ENCODE results near the gene EPB41L1.

EPB41L1 gene

DNA sequence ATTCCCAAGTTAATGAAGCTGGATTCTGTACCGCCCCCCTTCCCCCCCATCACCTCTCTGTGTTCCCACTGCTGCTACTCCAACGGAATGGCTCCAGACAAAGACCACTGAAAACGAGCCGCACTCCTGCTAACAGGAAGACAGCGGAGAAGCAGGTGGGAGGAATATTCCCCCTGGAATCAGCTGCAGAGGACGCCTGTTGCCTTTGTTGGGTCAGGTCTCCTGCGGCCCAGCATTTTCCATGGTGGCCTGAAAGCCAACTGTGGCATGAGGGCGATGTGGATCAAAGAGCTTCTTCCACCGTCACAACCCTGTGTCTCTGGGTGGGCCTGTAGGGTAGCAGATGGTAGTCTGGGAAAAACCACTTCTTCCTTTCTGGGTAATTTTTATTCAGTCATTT lies 98.5 kb downstream of the EPB41L1 start:
- in situ Hi-C loops (cut with HindIII; ENCODE audit: low sequenced_read_pairs): no loop called here

DNA sequence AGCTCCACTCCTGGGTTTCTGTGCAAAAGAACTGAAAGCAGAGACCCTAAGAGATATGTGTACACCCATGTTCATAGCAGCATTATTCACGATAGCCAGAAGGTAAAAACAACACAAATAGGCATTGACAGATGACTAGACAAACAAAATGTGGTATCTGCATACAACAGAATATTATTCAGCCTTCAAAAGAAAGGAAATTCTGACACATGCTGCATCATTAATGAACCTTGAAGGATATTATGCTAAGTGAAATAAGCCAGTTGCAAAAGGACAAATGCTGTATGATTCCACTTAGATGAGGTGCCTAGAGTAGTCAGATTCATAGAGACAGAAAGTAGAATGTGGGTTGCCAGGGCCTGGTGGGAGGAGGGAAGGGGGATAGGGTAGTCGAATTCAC lies 99.5 kb downstream of the EPB41L1 start:
- in situ Hi-C loops (cut with HindIII; ENCODE audit: low sequenced_read_pairs): no loop called here

DNA sequence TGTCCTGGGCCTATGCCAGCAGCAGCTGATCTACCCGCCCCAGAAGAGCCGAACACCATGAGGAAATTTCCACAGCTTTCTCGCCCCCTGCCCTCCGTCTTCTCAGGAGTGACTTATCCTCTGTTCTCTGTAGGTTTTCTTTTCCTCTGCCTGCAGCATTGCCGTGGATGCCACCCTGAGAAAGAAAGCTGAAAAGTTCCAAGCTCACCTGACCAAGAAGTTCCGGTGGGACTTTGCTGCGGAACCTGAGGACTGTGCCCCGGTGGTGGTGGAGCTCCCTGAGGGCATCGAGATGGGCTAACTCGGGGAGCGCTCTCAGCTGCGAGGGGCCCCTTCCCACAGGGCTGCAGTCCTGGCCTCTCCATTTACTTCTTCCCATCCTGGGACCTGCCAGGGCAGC lies 100.9 kb downstream of the EPB41L1 start:
- in situ Hi-C loops (cut with HindIII; ENCODE audit: low sequenced_read_pairs): no loop called here

DNA sequence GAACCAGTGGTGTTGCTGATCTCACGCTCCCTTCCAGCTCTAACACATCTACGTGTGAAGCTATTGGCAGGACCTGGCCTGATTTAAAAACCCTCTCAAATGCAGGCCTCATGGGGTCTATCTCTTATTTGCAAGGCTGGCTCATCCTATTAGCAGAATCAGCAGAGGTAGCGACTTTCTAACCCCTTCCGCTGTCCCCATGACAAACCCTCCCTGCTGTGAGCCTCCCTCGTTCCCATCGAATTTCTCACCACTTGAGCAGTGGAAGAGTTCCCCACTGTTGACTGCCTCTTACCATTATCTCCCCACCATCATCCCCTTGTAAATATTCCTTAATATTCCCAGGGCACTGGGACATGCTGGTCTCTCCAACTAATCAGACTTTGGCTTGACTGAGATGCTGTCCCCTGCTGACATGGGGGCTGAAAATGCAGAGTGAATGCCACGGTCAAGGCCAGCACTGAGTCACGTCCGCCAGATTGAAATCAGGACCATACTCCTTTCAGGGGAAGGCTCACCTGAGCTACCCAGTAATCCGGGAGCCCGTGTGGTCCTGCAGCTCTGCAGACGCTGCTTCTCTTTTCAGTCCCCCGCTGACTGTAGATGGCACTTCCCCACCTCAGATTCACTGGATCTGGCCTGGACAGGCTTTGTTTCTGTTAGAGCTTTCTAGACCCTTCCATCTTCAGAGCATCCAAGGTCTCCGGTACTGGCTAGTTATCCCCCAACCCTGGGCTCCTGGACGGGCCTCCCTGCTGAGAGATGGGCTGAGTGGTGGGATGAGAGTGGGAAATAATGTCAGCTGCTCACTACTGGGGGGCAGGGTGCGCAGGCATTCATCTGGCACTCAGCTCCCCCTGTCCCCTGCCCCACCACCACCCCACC lies 104.9 kb downstream of the EPB41L1 start:
- in situ Hi-C loops (cut with HindIII; ENCODE audit: low sequenced_read_pairs): no loop called here

DNA sequence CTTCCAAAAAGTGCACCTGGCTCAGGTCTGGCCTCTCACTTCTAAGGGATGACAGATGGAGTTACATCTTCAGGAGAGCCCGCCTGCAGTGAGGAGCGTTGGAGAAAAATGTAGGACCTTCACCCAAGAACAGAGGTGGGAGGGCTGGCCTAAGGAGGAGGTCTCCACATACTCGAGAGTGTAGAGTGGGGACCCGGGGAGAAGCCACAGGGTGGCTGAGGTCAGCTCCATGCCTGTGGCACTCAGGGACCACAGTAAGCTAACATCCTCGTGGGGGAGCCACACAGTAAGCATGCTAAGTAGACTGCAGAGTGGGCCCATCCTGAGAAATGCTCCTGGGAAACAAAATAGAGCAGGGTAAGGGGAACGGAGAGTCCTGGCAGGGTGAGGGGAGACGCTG lies 105.8 kb downstream of the EPB41L1 start:
- in situ Hi-C loops (cut with HindIII; ENCODE audit: low sequenced_read_pairs): no loop called here

DNA sequence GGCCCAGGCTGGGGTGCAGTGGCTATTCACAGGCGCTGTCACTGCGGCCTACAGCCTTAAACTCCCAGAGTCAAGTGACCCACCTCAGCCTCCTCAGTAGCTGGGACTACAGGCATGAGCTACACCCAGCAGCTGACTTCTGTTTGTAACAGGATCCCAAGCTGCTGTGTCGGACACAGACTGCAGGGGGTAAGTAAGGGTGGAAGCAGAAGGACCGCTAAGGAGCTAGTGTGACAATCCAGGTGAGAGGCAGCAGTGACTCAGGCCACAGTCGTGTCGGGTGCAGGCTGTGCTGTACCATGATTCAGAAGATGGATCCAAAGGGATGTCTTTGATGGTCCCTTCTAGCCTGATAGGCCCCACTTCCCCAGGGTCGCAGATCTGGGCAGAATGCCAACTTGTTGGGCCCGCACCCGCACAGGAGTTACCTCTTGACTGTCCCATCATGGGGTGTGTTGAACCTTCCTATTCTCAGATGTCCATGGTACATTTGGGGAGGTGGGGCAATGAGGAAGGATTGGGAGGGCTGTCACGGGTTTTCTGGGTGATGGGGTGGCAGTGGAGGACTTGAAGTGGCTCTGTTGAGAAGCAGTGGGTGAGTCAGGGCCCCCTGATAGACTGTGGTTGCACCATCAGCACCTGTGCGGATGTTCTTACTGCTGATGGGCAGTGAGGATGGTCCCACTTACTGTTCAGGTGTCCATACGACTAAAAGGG lies 107.0 kb downstream of the EPB41L1 start:
- in situ Hi-C loops (cut with HindIII; ENCODE audit: low sequenced_read_pairs): no loop called here

DNA sequence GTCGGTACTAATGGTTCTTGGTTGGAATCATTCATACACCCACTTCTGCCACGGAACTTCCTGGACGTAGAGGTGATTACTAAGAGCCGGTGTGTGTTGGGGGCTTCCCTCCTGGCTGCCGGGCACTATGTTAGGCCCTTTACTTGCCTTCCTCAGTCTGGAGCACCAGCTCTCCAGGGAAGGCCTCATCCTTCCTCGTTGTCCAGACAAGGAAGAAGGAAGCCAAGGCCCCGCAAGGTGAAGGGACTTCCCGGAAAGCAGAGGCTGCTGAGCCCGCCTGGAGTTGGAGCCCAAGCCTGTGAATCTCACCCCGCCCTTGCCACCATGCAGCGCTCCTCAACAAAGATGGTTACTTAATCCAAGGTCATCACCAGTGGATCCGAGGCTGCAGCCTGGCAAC lies 107.9 kb downstream of the EPB41L1 start:
- in situ Hi-C loops (cut with HindIII; ENCODE audit: low sequenced_read_pairs): no loop called here

DNA sequence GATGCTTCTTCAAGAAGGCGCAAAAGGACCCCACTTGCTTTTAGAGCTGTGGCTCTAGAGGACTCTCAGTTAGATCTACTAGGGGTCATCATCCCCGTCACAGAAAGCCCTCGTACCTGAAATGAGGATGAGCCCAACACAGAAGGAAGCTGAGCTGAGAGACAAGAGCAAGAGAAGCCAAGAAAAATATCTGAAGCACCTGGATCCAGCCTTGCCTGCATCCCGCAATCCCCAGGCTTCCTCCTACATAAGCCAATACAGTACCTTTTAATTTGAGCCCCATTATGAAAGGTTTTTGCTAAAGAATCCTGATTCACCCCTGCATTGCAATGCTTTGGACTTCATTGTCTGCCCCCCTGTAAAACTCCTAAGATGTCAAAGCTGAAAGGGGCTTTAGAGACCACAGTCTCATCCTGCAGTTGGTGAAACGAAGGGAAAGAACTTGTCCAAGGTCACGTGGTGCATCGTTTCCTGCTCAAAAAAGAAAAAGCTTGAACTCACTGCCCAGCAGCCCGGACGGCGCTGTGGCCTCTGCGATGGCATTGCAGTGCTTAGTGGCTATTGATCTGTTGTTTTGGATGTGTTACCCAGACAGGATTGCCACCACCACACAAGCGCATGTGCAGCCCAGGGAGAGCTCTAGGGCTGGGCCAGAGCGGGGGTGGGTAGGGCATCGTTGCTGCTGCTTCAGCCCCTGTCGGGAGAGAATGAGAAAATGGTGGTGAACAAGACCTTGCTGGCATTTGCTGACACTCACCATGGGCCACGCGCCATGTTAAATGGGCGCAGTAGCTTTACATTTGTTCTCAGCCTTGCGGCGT lies 110.1 kb downstream of the EPB41L1 start:
- in situ Hi-C loops (cut with HindIII; ENCODE audit: low sequenced_read_pairs): no loop called here

DNA sequence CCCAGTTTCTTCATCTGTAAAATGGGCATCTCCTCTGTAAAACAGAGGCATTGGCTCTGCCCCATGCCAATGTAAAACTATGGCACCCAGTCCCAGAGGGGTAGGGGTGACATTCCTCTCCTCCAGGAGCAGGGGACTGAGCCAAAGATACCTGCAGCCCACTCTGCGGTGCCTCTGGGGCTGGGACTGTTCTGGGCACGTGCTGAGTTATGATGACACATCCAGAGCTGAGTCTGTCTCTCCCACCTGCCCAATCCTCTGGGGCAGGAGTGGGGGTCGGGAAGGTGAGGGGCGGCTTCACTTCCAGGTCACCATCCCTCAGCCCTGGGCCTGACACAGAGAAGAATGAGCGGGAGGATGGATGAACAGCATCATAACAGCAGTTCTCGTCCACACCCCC lies 111.6 kb downstream of the EPB41L1 start:
- in situ Hi-C loops (cut with HindIII; ENCODE audit: low sequenced_read_pairs): no loop called here

DNA sequence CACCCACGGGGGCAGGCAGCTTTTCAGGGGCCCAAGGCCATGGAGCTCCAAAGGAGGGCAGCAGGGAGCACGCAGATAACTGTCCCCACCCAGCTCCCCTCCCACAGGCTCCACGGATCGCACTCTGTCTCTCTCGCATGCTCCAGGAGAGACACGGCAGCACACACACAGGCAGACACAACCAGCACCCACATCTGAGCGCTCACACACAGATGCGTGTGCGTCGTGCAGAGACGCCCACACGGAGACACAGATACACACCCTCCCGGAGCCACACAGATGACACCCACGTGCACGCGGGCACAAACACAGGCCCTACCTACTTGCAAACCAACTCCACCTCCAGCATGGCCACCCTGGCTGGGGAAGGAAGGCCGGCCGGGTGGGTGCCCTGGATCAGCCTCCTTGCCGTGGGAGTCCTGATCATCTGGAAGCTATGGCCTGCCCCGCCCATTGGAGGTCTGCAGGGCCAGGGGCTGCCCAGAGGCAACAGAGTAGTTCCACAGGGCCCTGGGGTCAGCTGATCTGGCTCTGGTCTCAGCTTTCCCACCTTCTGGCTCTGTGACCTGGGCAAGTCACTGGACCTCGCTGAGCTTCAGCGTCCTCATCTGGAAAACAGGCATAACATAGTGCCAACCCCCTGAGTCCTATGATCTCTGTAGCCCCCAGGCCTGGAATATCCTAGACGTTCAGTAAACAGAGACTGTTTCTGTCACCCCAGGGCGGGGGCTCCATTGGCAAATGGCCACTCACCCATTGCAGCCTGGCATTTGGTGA lies 113.3 kb downstream of the EPB41L1 start:
- in situ Hi-C loops (cut with HindIII; ENCODE audit: low sequenced_read_pairs): no loop called here

DNA sequence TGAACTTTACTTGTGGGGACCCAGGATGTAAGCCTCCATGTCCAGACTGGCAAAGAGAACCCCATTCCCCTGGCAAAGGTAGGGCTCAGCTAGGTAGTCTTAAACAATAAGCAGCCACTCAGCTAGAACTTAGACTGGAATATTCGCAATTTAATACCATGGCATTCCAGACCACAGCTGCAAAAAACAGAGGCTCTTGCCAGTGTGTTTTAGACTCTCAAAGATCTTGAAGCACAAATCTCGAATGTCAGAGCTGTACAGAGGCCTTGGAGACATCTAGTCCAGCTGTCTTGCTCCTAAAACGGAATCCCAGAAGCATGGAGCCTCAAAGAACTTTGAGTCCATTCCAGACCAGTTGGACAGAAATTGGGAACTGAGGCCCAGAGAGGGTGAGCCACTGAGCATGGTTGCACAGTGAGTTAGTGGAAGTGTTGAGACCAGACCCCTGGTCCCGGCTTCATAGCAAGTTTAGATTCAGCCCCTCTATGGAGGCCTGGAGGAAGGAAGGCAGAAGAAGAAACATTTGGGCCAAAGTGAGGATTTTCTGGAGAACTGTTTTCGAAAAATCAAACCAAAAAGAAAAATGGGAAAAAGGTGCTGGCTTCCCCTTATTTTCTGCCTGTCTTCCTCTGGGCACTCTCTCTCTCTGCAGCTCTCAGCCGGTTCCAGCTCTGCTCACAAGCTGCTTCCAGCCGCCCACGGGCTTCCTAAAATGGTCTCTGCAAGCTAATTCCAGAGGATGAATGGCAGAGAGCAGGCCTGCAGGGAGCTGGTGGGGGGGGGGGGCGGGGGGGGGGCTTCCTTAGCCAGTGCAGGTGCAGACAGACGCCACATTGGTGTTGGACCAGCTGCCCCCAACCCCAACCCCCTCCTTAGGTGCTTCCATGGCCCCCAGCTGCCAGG lies 114.2 kb downstream of the EPB41L1 start:
- in situ Hi-C loops (cut with HindIII; ENCODE audit: low sequenced_read_pairs): no loop called here

DNA sequence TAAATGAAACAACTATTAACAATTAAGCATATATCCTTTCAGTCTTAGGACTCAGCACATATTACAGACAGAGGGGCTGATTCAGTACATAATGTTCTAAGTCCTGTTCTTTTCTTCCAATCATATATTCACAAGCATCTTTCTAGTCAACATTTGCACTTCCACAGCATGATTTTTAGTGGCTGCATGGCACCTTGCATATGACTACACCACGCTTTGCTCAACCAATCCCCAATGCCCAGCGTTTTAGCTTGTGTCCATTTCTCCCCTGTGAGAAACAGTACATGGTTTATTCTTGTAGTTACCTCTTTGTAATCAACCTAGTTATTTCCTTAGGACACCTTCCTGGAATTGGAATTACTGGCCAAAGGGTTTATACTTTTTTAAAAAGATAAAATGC lies 115.0 kb downstream of the EPB41L1 start:
- in situ Hi-C loops (cut with HindIII; ENCODE audit: low sequenced_read_pairs): no loop called here

DNA sequence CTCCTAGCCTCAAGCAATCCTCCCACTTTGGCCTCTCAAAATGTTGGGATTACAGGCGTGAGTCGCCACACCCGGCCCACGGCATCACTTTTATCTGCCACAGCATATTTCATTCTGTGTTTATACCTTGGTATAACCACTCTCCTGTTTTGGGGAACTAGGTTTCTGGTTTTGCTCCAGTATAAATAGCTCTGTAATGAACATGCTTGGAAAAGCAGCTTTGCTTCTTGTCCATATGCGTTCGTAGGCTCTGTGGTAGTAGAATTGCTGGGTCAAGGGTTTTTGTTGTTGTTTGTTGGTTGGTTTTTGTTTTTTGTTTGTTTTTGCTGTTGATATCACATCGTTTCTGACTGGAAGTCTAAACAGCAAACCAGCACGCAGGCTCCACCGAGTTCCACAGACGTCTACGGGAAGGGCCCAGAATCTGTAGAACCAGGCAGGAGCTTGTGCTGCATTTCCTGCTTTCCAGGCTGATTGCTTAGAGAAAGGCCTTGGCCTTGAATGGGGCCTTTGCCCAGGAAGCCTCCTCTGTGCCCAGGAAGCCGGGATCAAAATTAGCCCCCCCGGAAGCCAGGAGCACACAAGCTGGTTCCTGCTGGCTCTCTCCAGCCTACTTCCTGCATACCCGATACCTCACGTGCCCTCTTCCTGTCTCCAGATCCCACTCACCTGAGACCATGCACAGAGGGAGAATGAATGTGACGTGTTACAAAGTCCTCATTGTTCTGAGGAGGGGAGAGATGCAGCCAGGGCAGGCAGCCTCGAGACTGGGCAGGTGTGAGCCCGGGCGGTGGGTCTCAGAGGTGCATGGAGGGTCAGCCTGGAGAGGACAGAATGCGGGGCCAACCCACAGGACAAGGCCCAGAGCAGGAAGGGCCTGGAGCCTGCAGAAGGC lies 116.5 kb downstream of the EPB41L1 start:
- in situ Hi-C loops (cut with HindIII; ENCODE audit: low sequenced_read_pairs): no loop called here

DNA sequence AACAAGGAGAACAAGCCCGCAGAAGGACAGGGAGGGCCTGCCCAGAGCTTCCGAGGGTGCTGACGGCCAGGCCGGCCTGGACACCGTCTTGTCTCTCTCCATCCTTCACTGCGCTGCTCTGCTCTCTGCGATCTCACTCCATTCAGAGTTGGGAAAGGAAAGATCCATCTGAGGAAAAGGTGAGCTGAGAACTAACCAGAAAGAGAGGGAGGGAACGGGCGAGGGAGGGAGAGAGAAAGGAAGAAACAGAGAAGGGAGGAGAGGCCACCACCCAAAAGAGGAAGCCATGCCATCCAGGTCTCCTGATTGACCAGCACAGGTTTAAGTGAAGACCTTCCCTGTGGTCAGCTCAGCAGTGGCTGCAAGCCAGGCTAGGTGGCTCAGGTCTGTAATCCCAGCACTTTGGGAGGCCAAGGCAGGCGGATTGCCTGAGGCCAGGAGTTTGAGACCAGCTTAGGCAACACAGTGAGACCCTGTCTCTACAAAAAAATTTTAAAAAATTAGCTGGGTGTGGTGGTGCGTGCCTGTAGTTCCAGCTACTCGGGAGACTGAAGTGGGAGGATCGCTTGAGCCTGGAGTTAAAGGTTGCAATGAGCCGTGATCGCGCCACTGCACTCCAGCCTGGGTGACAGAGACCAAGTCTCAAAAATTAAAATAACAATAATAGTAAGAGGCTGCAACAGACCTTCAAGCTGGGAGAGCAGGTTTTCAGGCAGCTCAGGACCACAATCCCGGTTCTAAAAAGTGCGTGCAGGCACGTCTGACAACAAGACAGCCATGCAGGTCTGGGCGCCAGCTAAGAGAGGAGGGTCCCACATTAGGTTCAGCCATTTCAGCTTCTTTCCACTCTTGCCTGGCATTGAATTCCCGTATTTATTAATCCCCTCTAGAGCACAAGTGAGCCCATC lies 117.4 kb downstream of the EPB41L1 start:
- in situ Hi-C loops (cut with HindIII; ENCODE audit: low sequenced_read_pairs): no loop called here

DNA sequence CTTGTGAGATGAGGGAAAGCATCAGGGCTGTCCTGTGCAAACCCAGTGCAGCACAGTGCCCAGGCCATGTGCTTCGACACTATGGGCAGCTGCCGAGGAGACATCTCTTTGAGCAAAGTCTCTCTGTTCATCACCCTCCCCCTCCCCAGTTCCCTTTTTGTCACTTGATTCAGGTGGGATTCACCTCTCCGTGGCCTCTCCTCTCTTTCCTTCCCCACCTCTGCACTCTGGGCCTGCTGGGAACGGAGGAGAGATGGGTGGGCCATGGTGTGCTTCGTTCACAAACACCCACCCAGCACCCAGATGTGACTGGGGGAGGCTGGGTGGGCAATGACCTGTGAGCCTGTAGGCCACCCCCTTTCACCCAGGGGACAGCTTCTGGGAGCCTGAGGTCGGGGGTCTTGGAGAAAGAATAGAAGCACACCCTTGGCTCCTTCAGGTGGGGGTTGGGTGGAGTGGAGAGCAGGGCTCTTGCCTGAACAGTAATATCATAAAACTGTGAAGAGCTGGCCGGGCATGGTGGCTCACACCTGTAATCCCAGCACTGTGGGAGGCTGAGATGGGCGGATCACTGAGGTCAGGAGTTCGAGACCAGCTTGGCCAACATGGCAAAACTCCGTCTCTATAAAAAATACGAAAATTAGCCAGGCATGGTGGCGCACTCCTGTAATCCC lies 118.1 kb downstream of the EPB41L1 start:
- in situ Hi-C loops (cut with HindIII; ENCODE audit: low sequenced_read_pairs): no loop called here

DNA sequence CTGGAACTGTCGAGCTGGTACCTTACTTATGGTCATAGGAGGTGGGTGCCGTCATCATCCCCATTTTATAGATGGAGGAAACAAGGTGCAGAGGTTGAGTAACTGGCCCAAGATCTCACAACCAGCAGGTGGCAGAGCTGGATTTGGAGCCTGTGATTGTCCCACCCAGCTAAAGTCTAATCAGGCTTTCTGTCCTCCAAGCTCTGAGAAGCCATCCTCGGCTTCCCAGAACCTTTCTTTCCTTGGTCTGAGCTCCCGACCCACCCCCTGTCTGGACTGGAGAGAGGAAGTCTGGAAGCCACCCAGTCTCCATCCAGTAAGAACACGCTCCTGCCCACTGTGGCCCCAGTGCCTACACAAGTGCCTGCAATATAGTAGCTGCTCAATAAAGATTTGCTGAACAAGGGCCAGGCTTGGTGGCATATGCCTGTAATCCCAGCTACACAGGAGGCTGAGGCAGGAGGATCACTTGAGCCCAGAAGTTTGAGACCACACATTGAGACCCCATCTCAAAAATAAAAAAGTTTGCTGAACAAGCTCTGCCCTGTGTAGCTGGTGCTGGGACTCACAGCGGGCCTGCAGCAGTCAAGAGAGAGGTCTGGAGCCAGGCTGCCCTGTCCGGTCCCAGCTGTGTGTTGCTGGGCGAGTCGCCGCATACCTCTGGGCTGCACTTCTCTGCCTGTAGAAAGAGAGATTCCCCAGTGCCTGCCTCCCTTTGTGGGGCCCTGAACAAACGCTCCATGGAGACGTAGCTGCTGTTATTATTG lies 119.1 kb downstream of the EPB41L1 start:
- in situ Hi-C loops (cut with HindIII; ENCODE audit: low sequenced_read_pairs): no loop called here
